ENCODE measurements around the gene ARHGEF17. TPM values are rescaled to one million over a fixed set of nuclear protein-coding genes. Genes with fewer than 3 reads are reported as not detected.

ARHGEF17 gene
- polyA plus RNA-seq, 1 donor (not counting 4 experiments of a cell fraction or from before 2014, with no cell fraction given) = 5.1 TPM

DNA sequence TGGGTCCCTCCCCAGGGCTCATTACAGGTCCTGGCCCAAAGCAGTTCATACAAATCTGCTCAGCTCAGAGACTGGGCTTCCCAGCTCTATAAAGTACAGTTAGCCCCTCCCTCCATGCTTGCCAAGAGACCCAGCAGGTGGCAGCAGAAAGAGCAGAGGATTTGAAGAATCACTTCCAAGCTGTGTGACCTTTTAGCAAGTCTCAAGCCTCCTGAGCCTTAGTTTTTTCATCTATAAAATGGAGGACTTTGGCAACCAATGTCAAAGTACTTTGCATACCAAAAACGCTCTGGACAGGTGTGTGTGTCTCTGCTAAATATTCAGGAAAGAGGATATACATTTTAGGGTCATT is 94.7 kb downstream of the ARHGEF17 start:
- no peak overlapping the region for H2AFZ ChIP-seq (ENCODE audit: control insufficient read depth, low read length)
- FAIRE-seq (no peak), DNase-seq (ENCODE audit: low read depth, low spot score) (no peak)
- TF ChIP-seq EZH2 (IDR thresholded peaks at IDR 0.05; ENCODE audit: low read length) = no peak
- TF ChIP-seq, protein P1, sequence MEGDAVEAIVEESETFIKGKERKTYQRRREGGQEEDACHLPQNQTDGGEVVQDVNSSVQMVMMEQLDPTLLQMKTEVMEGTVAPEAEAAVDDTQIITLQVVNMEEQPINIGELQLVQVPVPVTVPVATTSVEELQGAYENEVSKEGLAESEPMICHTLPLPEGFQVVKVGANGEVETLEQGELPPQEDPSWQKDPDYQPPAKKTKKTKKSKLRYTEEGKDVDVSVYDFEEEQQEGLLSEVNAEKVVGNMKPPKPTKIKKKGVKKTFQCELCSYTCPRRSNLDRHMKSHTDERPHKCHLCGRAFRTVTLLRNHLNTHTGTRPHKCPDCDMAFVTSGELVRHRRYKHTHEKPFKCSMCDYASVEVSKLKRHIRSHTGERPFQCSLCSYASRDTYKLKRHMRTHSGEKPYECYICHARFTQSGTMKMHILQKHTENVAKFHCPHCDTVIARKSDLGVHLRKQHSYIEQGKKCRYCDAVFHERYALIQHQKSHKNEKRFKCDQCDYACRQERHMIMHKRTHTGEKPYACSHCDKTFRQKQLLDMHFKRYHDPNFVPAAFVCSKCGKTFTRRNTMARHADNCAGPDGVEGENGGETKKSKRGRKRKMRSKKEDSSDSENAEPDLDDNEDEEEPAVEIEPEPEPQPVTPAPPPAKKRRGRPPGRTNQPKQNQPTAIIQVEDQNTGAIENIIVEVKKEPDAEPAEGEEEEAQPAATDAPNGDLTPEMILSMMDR (optimal IDR thresholded peaks at IDR 0.05 in 1 of 3, IDR thresholded peaks at IDR 0.05 in 1 of 3, conservative IDR thresholded peaks at IDR 0.05 in 1 of 3; ENCODE audit: extremely low read depth in 1 of 3, insufficient read depth in 2 of 3, low read length in 3 of 3) = peak; percentile 14 to 39 (median 23)
- no peak overlapping the region for H3K9ac ChIP-seq (ENCODE audit: control insufficient read depth, extremely low read depth, insufficient read depth, low read length)
- peaks cover 8 to 18% of the 10 kb centered on the region in 2 experiments for H3K36me3 ChIP-seq (ENCODE audit: control insufficient read depth in 2 of 2, extremely low read depth in 1 of 2, insufficient read depth in 2 of 2, low read length in 2 of 2)
- no peaks in the 10 kb centered on the region for H3K4me1 ChIP-seq (ENCODE audit: control insufficient read depth, extremely low read depth, insufficient read depth, low read length)
- H3K79me2 ChIP-seq (ENCODE audit: control insufficient read depth, insufficient read depth, low read length) = no peaks in the 10 kb centered on the region
- no peak overlapping the region for H3K27ac ChIP-seq (ENCODE audit: control insufficient read depth, insufficient read depth, low read length)
- H3K9me1 ChIP-seq (ENCODE audit: control insufficient read depth, extremely low read depth, insufficient read depth, low read length) = no peaks in the 10 kb centered on the region
- H3K9me3 ChIP-seq (ENCODE audit: control insufficient read depth, low read depth, low read length) = no peaks in the 10 kb centered on the region
- H3K4me3 ChIP-seq (ENCODE audit: control insufficient read depth in 2 of 3, extremely low read depth in 1 of 3, insufficient read depth in 2 of 3, low read depth in 1 of 3, low read length in 3 of 3) = no peak overlapping the region
- H4K20me1 ChIP-seq (ENCODE audit: control insufficient read depth, extremely low read depth, insufficient read depth, low read length) = no peaks in the 10 kb centered on the region
- H3K4me2 ChIP-seq (ENCODE audit: control insufficient read depth, extremely low read depth, insufficient read depth, low read depth, low read length) = no peak overlapping the region
- dilution Hi-C loops (cut with MboI; ENCODE audit: extremely low pct_ligation_motif_present, low sequenced_read_pairs) = no loop called here
- no peaks in the 10 kb centered on the region for H3K27me3 ChIP-seq (ENCODE audit: control insufficient read depth, extremely low read depth, insufficient read depth, low read length)

DNA sequence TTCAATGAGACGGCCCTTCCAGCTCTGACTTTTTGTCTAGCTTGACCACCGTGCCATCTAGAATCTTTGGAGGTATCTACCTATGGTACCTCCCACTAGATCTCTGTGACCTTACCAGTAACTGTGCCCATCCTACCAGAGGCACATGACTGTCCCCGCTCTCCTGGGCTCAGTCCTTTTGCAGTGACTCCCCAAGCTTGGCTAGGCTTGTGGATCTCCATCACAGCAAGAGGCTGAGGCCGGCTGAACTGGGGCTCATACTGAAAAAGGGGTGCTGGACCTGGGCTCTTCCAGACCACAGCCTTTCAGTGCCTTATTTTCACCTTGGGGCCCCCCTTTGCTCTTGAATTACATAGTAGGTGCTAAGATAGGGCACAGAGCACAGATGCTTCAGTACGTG is 95.5 kb downstream of the ARHGEF17 start:
- no peak for FAIRE-seq
- dilution Hi-C loops (cut with MboI; ENCODE audit: extremely low pct_ligation_motif_present, low sequenced_read_pairs) = no loop called here
- no peak for TF ChIP-seq EZH2 (IDR thresholded peaks at IDR 0.05; ENCODE audit: low read length)
- TF ChIP-seq, protein P1 (optimal IDR thresholded peaks at IDR 0.05 in 1 of 3, IDR thresholded peaks at IDR 0.05 in 1 of 3, conservative IDR thresholded peaks at IDR 0.05 in 1 of 3; ENCODE audit: extremely low read depth in 1 of 3, insufficient read depth in 2 of 3, low read length in 3 of 3) = no peak

More for the DNA sequence above, 95.5 kb downstream of the ARHGEF17 start:
- DNase-seq (ENCODE audit: low read depth, low spot score) = no peak
- peaks cover 7 to 14% of the 10 kb centered on the region in 2 experiments for H3K36me3 ChIP-seq (ENCODE audit: control insufficient read depth in 2 of 2, extremely low read depth in 1 of 2, insufficient read depth in 2 of 2, low read length in 2 of 2)
- H3K4me3 ChIP-seq (ENCODE audit: control insufficient read depth in 2 of 3, extremely low read depth in 1 of 3, insufficient read depth in 2 of 3, low read depth in 1 of 3, low read length in 3 of 3) = no peak overlapping the region
- no peaks in the 10 kb centered on the region for H3K9me3 ChIP-seq (ENCODE audit: control insufficient read depth, low read depth, low read length)
- no peak overlapping the region for H2AFZ ChIP-seq (ENCODE audit: control insufficient read depth, low read length)
- H3K27me3 ChIP-seq (ENCODE audit: control insufficient read depth, extremely low read depth, insufficient read depth, low read length) = no peaks in the 10 kb centered on the region
- no peaks in the 10 kb centered on the region for H3K4me1 ChIP-seq (ENCODE audit: control insufficient read depth, extremely low read depth, insufficient read depth, low read length)
- no peaks in the 10 kb centered on the region for H4K20me1 ChIP-seq (ENCODE audit: control insufficient read depth, extremely low read depth, insufficient read depth, low read length)
- H3K79me2 ChIP-seq (ENCODE audit: control insufficient read depth, insufficient read depth, low read length) = no peaks in the 10 kb centered on the region
- H3K4me2 ChIP-seq (ENCODE audit: control insufficient read depth, extremely low read depth, insufficient read depth, low read depth, low read length) = no peak overlapping the region
- H3K9ac ChIP-seq (ENCODE audit: control insufficient read depth, extremely low read depth, insufficient read depth, low read length) = no peak overlapping the region
- H3K9me1 ChIP-seq (ENCODE audit: control insufficient read depth, extremely low read depth, insufficient read depth, low read length) = no peaks in the 10 kb centered on the region
- no peak overlapping the region for H3K27ac ChIP-seq (ENCODE audit: control insufficient read depth, insufficient read depth, low read length)

Data from keratinocyte (primary cell).